Measurements from ENCODE around the gene DMD.
A peak's percentile ranks its signal among the peaks of the same experiment; 100 is the strongest.
"Not testable (repeated sequence)": the region's sequence is repeated elsewhere in the genome, so short reads cannot be mapped to it uniquely, and the experiment has no call there.

Gene DMD

GRCh38 chrX:33211356-33212260, at the start of gene DMD:
TSS of gene DMD (minus strand) at chrX:33211549. CDS start at chrX:33211312, 237 bp downstream.
- DNase-seq (ENCODE audit: low spot score) = peak; percentile 78

- DNase-seq (ENCODE audit: low spot score) = no peak
Measured at GRCh38 chrX:33252306-33252825, 41.0 kb upstream of the DMD start.

- no peak for DNase-seq (ENCODE audit: low spot score)
Measured at GRCh38 chrX:33218819-33219218, 7.5 kb upstream of the DMD start.

DNA sequence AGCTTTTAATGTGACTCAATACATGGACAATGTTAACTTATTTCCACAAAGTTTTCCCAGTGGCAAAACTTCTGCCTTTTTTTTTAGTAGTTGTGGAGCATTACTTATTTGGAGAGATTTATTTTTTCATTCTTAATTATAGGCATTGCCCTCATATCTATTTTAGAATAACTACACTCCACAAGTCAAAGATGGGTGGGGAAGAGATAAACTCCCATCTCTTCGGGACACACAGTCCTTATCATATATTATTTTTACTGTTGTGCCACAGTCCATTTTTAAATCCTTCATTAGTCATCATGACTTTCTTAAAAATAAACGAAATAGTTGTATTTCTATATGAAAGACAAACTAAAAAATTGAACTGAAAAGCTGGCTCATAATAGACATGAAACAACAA, 1.2 kb downstream of the DMD start:
- no peak for DNase-seq (ENCODE audit: low spot score)

DNA sequence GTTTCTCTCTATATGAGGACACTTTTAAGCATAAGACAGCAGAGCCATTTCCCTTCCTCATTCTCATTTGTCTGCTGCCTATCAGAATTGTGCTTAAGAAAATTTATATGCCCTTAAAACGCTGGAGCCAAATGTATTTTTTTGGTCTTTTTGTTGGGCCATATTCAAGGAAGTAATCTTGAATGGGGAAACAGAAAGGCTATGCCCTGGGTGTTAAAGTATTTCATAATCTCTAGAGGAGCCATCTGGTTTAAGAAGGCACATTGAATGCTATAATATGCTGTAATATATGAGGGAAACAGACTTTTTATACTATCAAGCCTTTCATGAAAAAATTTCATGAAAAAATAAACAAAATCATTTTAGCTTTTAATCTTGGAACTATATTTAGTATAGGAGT, 4.3 kb downstream of the DMD start:
- no peak for DNase-seq (ENCODE audit: low spot score)

- DNase-seq (ENCODE audit: low spot score) = no peak
Measured at GRCh38 chrX:33205321-33205720, 6.0 kb downstream of the DMD start.

GRCh38 chrX:33204889-33205288, 6.5 kb downstream of the DMD start:
- DNase-seq (ENCODE audit: low spot score) = no peak

- DNase-seq (ENCODE audit: low spot score) = no peak
Measured at GRCh38 chrX:33198561-33199279, 12.6 kb downstream of the DMD start.

GRCh38 chrX:33195698-33196097, 15.7 kb downstream of the DMD start:
- no peak for DNase-seq (ENCODE audit: low spot score)

- DNase-seq (ENCODE audit: low spot score) = no peak
Measured at GRCh38 chrX:33194876-33195433, 16.4 kb downstream of the DMD start.

DNA sequence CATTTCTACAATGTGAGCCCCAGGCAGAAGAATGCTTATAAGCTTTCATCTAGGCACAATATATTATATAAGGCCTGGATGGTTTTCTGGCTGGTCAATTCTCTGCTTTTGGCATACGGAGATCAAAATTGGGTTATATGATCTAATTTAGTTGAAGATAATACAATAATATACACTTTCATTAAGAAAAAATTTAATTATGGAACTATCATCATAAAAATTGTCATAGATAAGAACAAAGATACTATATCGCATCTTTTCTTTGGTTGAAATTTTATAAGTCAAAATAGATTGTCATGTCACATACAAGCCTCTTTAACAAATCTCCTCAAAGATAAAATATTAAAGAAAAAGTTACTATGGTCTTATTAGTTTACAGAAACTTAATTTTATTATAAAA, 17.1 kb downstream of the DMD start:
- no peak for DNase-seq (ENCODE audit: low spot score)

DNA sequence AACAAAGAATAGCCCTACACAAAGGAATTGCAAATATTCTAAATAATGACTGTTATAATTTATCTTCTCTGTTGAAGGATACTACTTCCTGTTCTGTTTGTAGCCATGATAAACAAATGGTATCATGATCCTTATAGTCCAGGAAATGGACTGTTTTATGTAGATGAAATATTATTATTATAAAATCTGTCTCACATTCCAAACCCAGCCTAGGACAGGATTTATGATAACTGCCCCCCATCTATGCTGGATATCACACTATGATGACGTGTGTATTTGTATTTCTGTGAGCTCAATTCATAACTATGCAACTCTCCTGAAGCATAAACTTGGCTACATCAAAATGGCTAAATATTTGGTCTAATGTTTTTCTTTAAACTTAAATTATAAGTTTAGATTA, 21.3 kb downstream of the DMD start:
- DNase-seq (ENCODE audit: low spot score) = no peak

DNA sequence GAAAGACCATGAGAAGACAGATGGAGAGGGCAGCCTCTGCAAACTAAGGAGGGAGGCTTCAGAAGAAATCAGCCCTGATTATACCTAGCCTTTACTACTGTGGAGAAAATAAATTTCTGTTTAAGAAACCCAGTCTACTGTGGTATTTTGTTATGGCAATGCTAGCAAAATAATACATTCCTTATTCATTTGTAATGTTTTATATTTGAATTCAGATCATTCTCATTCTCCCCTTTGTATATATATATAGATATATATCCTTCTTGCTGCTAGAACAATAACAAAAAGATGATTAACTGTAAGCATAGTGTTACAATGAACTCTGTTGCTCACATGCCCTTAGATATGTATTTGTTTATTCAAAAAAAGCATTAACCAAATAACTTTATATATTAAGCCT, 22.5 kb downstream of the DMD start:
- DNase-seq (ENCODE audit: low spot score) = no peak

- no peak for DNase-seq (ENCODE audit: low spot score)
Measured at GRCh38 chrX:33188286-33188685, 23.1 kb downstream of the DMD start.

GRCh38 chrX:33184803-33185202, 26.5 kb downstream of the DMD start:
- DNase-seq (ENCODE audit: low spot score) = not testable (repeated sequence)

GRCh38 chrX:33183361-33183760, 28.0 kb downstream of the DMD start:
- peak; percentile 53 for DNase-seq (ENCODE audit: low spot score)

DNA sequence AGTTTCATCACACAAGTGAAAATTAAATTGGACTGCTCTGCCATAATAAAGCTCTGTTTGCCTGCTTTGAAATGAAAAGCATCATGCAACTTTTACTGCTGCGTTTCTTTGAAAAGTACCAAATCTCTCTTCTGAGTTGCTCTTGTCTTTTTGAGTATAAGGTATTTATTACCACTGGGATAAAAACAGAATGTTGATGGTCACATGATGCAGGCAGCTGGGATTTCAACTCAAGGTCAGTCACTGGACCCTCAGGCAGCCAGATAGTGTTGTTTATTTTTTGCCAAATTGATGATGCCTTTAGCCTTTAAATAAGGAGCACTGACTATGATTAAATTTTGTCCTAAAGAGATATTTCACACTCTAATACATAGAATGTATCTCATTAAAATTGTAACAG, 32.7 kb downstream of the DMD start:
- DNase-seq (ENCODE audit: low spot score) = no peak

DNA sequence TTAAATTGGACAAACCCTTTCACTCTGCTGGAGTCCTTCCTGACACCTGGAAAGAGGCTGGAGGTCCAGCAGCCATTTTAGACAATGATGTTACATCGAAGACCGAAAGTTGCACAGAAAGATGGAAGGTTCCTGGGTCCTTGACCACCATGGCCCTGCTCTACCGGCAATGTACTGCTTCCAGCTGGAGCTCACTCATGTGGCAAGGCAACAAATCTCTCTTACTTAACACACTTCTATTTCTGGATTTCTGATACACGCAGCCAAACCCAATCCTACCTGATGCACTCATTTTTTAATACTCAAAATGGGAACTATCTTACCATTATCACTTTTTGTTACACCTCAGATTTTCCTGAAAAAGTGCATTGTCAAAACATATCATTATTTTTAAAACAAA, 33.1 kb downstream of the DMD start:
- DNase-seq (ENCODE audit: low spot score) = no peak

- DNase-seq (ENCODE audit: low spot score) = no peak
Measured at GRCh38 chrX:33175201-33175600, 36.1 kb downstream of the DMD start.

GRCh38 chrX:33171041-33171440, 40.3 kb downstream of the DMD start:
- no peak for DNase-seq (ENCODE audit: low spot score)

- DNase-seq (ENCODE audit: low spot score) = no peak
Measured at GRCh38 chrX:33161829-33162228, 49.5 kb downstream of the DMD start.

DNA sequence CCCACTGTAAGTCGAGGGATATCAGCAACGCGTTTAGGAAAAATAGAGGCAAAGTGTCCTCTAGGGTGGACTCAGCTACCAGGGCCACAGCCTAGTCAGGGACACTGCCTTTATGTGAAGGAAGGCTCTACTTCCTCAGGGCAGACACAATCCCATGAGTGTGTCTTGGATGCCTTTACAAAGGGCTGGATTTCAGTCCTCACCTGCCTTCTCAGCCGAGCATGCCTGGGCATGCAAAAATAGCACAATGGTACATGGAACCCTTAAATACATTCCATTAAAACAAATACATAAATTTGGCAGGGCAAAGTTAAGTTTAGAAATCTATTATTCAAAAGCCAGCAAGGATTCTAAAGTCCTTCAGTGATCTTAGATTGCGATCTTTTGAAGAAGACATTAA, 51.1 kb downstream of the DMD start:
- DNase-seq (ENCODE audit: low spot score) = no peak

All from globus pallidus (tissue), 1 donor.